Tibial nerve (tissue), 3 donors: Measurements from ENCODE around the gene RGS7BP.

Experiments
- CTCF ChIP-seq, 5 experiments: fragments of 200-600 bp in 3 of 5; fragments of 450-650 bp in 2 of 5; sonication (generic) in 3 of 5; IDR thresholded peaks; one replicate each; pipeline ENCODE4 v1.5.1; 2016 to 2019; ENCODE audit warnings: antibody characterized with exemption in 5 of 5, mild to moderate bottlenecking in 3 of 5, moderate library complexity in 2 of 5
- POLR2A ChIP-seq, 2 donors: fragments of 450-650 bp; IDR thresholded peaks; one replicate each; pipeline ENCODE4 v1.6.1; 2017; ENCODE audit warnings: antibody characterized with exemption in 2 of 2, mild to moderate bottlenecking in 2 of 2, moderate library complexity in 2 of 2

GRCh38 chr5:64489857-64490256 lies 16.0 kb upstream of the RGS7BP start:
- TF ChIP-seq POLR2A (IDR thresholded peaks at IDR 0.05) (no peak), CTCF (IDR thresholded peaks at IDR 0.05) (no peak)
